A673 (cell line): ENCODE measurements around the gene CHD5.

Experiments used
- EZH2 ChIP-seq: fragments of 200-600 bp; sonication (generic); IDR thresholded peaks from 2 replicates; pipeline ENCODE4 v1.6.1; 2017; ENCODE audit warnings: borderline replicate concordance, low read depth, mild to moderate bottlenecking, mixed read lengths, antibody characterized with exemption, low read length; ENCODE audit not compliant: poor library complexity, severe bottlenecking
- TF ChIP-seq, protein P1 (sequence below): fragments of 300-800, 200-600 bp; sonication (generic); conservative IDR thresholded peaks from 2 replicates; pipeline ENCODE4 v1.5.1; 2017; ENCODE audit warnings: low read depth, mild to moderate bottlenecking, antibody characterized with exemption, low read length, moderate library complexity, mixed read lengths

DNA sequence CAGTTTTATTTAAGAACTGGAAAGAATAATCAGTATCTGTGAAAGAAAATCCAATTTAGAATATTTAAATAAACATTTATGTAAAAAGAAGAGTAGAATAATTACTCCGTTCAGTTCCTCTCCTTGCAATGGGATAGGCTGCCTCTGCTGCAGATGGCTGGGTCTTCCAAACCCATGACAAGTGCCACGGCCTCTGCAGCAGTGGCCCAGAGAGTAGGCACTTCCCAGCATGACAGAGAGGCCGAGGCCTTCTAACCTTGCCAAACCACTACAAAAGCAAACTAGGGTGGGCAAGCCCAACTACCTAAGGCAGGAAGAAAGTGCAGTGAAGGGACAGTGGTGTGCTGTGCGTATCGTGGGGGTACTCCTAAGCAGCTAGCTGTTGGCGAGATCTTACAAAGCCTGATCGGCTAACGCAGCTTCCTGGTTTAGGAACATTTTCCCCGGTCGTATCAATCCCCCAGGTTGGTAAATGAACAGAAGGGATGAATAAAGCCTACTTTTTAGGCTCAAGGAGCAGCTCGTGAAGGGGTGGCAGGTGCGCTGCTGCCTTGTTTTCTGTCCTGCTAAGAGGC lies 41.2 kb upstream of the CHD5 start:
- TF ChIP-seq, protein P1, sequence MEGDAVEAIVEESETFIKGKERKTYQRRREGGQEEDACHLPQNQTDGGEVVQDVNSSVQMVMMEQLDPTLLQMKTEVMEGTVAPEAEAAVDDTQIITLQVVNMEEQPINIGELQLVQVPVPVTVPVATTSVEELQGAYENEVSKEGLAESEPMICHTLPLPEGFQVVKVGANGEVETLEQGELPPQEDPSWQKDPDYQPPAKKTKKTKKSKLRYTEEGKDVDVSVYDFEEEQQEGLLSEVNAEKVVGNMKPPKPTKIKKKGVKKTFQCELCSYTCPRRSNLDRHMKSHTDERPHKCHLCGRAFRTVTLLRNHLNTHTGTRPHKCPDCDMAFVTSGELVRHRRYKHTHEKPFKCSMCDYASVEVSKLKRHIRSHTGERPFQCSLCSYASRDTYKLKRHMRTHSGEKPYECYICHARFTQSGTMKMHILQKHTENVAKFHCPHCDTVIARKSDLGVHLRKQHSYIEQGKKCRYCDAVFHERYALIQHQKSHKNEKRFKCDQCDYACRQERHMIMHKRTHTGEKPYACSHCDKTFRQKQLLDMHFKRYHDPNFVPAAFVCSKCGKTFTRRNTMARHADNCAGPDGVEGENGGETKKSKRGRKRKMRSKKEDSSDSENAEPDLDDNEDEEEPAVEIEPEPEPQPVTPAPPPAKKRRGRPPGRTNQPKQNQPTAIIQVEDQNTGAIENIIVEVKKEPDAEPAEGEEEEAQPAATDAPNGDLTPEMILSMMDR, result no peak
- no peak for TF ChIP-seq EZH2
